ENCODE data around the gene NADK2. TPM values are rescaled to one million over a fixed set of nuclear protein-coding genes. Genes with fewer than 3 reads are reported as not detected.

The NADK2 gene
- total RNA-seq, result 58.9 TPM

GRCh38 chr5:36241631-36242533 lies at the start of gene NADK2:
NADK2 (minus strand) TSS chr5:36241925; CDS start chr5:36241798, 127 bp downstream.

GRCh38 chr5:36151434-36152323 lies 90.0 kb downstream of the NADK2 start, which contains the start of the genes LMBRD2 and SKP2:
LMBRD2 (minus strand) TSS chr5:36151887; CDS start chr5:36143349, 8,538 bp downstream.
SKP2 (plus strand) TSS chr5:36152111; CDS start chr5:36152263, 152 bp downstream.

Other genes starting within 250 kb of the NADK2 start
- gene UGT3A2, start 175.0 kb downstream of the NADK2 start, total RNA-seq, result 1.7 TPM
- gene LMBRD2, start 90.0 kb downstream of the NADK2 start, total RNA-seq, result 27.5 TPM
- gene SKP2, start 89.8 kb downstream of the NADK2 start, total RNA-seq, result 43.4 TPM
- gene RANBP3L, start 60.0 kb upstream of the NADK2 start, total RNA-seq, result 2.0 TPM